ENCODE measurements around the gene FGF22. TPM values are rescaled to one million over a fixed set of nuclear protein-coding genes. Genes with fewer than 3 reads are reported as not detected.
A peak's percentile ranks its signal among the peaks of the same experiment; 100 is the strongest.

FGF22 gene
- total and polyA plus RNA-seq, 10 of the 15 experiments (the other 5 are each of a cell fraction or from before 2014, with no cell fraction given): 0.05 TPM; not detected in 9

GRCh38 chr19:610801-611480 is 28.7 kb upstream of the FGF22 start (continued):
- no peak for TF ChIP-seq MTA2 (IDR thresholded peaks at IDR 0.05; ENCODE audit: low read depth)

GRCh38 chr19:611481-611868 is 28.2 kb upstream of the FGF22 start:
- peak; percentile 52 for ATAC-seq

More at GRCh38 chr19:611481-611868, 28.2 kb upstream of the FGF22 start:
- no peaks in the 10 kb centered on the region for H3K36me3 ChIP-seq (ENCODE audit: control insufficient read depth in 2 of 2, insufficient read depth in 2 of 2, low read length in 1 of 2)
- H3K9me3 ChIP-seq (replicated peaks; ENCODE audit: control insufficient read depth, insufficient read depth, low read length): no peaks in the 10 kb centered on the region
- peak overlapping the region; percentile 73 for H3K27ac ChIP-seq (ENCODE audit: control insufficient read depth, insufficient read depth)
- RAD21 ChIA-PET (ENCODE audit: unreplicated experiment): no interaction called here
- TF ChIP-seq IKZF1 (conservative IDR thresholded peaks at IDR 0.05): peak; percentile 23; the same call in 1 of the 2 replicates
- TF ChIP-seq RBBP5 (conservative IDR thresholded peaks at IDR 0.05): no peak
- TF ChIP-seq MTA2 (IDR thresholded peaks at IDR 0.05; ENCODE audit: low read depth): 0 out of 2 replicates have a peak, but pooled peaks have one; percentile 18
- TF ChIP-seq RELB (IDR thresholded peaks at IDR 0.05; ENCODE audit: low read depth): 0 out of 2 replicates have a peak, but pooled peaks have one; percentile 12
- no peak for TF ChIP-seq YY1 (IDR thresholded peaks at IDR 0.05; ENCODE audit: low read depth, low read length)
- peak; percentile 44 for TF ChIP-seq MEF2B (IDR thresholded peaks at IDR 0.05; ENCODE audit: partially characterized antibody, poor library complexity, severe bottlenecking)
- TF ChIP-seq POU2F2 (IDR thresholded peaks at IDR 0.05; ENCODE audit: borderline replicate concordance, low read depth, low read length): peak; percentile 79; the same call in 1 of the 3 replicates
- TF ChIP-seq DPF2 (IDR thresholded peaks at IDR 0.05): 0 out of 2 replicates have a peak, but pooled peaks have one; percentile 8
- no peak for TF ChIP-seq POLR2A (IDR thresholded peaks at IDR 0.05; ENCODE audit: low read depth, low read length)
- TF ChIP-seq HSF1 (IDR thresholded peaks at IDR 0.05; ENCODE audit: low read depth, low read length): 0 out of 2 replicates have a peak, but pooled peaks have one; percentile 39
- TF ChIP-seq PAX5 (IDR thresholded peaks at IDR 0.05; ENCODE audit: borderline replicate concordance, low read depth, low read length): no peak
- TF ChIP-seq RUNX3 (IDR thresholded peaks at IDR 0.05; ENCODE audit: low read length): peak; percentile 20; the same call in 1 of the 2 replicates
- no peak for TF ChIP-seq SREBF2 (IDR thresholded peaks at IDR 0.05; ENCODE audit: low read length)
- TF ChIP-seq BCL11A (IDR thresholded peaks at IDR 0.05; ENCODE audit: low read depth, low read length): no peak
- TF ChIP-seq HDGF (IDR thresholded peaks at IDR 0.05): no peak
- no peaks in the 10 kb centered on the region for H3K79me2 ChIP-seq (ENCODE audit: control insufficient read depth, insufficient read depth, low read length)
- FAIRE-seq: peak; percentile 41
- SMC1A ChIA-PET (ENCODE audit: uncharacterized antibody, unreplicated experiment): interaction anchor here (1.3 to 1.5 kb wide), 2 partner anchors 21 to 80 kb away, joined by 3 read pairs; partner anchors contain the start of gene CDC34
- H3K4me2 ChIP-seq (ENCODE audit: control insufficient read depth, insufficient read depth): peak overlapping the region; percentile 74
- H4K20me1 ChIP-seq (ENCODE audit: control insufficient read depth, insufficient read depth): no peaks in the 10 kb centered on the region
- CTCF ChIA-PET: no interaction called here
- no peak overlapping the region for H3K4me3 ChIP-seq
- 14% methylated on average over 13 of the region's 13 CpGs for whole genome bisulfite sequencing (ENCODE audit: insufficient coverage, insufficient replicate concordance, low lambda C conversion rate, missing lambda C conversion rate)
- peaks cover 8% of the 10 kb centered on the region for H3K4me1 ChIP-seq (ENCODE audit: control insufficient read depth, insufficient read depth, low read length)
- H3K27me3 ChIP-seq (replicated peaks in 1 of 2; ENCODE audit: control insufficient read depth in 2 of 2, insufficient read depth in 2 of 2, low read length in 1 of 2): no peaks in the 10 kb centered on the region
- H3K9ac ChIP-seq (ENCODE audit: control insufficient read depth, insufficient read depth, low read length): peak overlapping the region; percentile 60; the same call in 1 of the 2 replicates
- intact Hi-C loops (cut with micrococcal nuclease; ENCODE audit: unreplicated experiment): no loop called here
- in situ Hi-C loops (cut with MboI): no loop called here
- peak overlapping the region; percentile 78 for H2AFZ ChIP-seq (ENCODE audit: control insufficient read depth, low read depth, low read length)
- POLR2A ChIA-PET: interaction anchor here (0.9 to 1.4 kb wide), 3 partner anchors 15 to 49 kb away, joined by 3 to 7 read pairs (median 6); partner anchors contain the start of gene POLRMT
- no TSS peak for BruUV-seq (replicated peaks)
- no peak for DNase-seq (ENCODE audit: low read depth, low spot score)

Data from GM12878 (cell line).